Activated CD4-positive, alpha-beta memory T cell treated with anti-CD3 and anti-CD28 coated beads for 36 hours (primary cell): Measurements from ENCODE around the gene RHOC. TPM values are rescaled to one million over a fixed set of nuclear protein-coding genes. Genes with fewer than 3 reads are reported as not detected.
A peak's percentile ranks its signal among the peaks of the same experiment; 100 is the strongest.

Experiments used
- CTCF ChIA-PET: fragments of 350-600 bp; sonication (Branson Sonifier 250); formaldehyde crosslinking; loops from one replicate; lab custom pipeline; 2021; ENCODE audit warnings: antibody characterized with exemption, inconsistent platforms; lab: Charles Lee
- POLR2A ChIA-PET: fragments of 350-600 bp; sonication (Branson Sonifier 250); formaldehyde crosslinking; loops from one replicate; lab custom pipeline; 2021; ENCODE audit warnings: antibody characterized with exemption; lab: Charles Lee
- DNase-seq: peaks from one replicate; pipeline ENCODE4 v3.0.0-alpha.2; 2020
- H3K27ac Mint-ChIP-seq: one replicate; pipeline ENCODE4 v1.8.0; 2021; ENCODE audit warnings: mixed read lengths
- H3K27me3 Mint-ChIP-seq: one replicate; pipeline ENCODE4 v1.8.0; 2021; ENCODE audit warnings: mixed read lengths
- H3K36me3 Mint-ChIP-seq: one replicate; pipeline ENCODE4 v1.8.0; 2021; ENCODE audit warnings: mixed read lengths
- H3K4me1 Mint-ChIP-seq: one replicate; pipeline ENCODE4 v1.8.0; 2021; ENCODE audit warnings: low read depth, mixed read lengths
- H3K4me3 Mint-ChIP-seq: one replicate; pipeline ENCODE4 v1.8.0; 2021; ENCODE audit warnings: mild to moderate bottlenecking, mixed read lengths
- H3K9me3 Mint-ChIP-seq: one replicate; pipeline ENCODE4 v1.8.0; 2021; ENCODE audit warnings: mixed read lengths
- intact Hi-C: fragments of 100-400 bp; cut with micrococcal nuclease; formaldehyde crosslinking; loops from one replicate; pipeline ENCODE4 v1.15.1; 2023
- total RNA-seq, 2 experiments: library from RNA; stranded (reverse); gene quantifications; one replicate each; pipeline ENCODE4 v1.2.3, GENCODE V29; 2021

RHOC gene
- total RNA-seq, 2 experiments from 2014 or later = 50.1 to 51.6 TPM

DNA sequence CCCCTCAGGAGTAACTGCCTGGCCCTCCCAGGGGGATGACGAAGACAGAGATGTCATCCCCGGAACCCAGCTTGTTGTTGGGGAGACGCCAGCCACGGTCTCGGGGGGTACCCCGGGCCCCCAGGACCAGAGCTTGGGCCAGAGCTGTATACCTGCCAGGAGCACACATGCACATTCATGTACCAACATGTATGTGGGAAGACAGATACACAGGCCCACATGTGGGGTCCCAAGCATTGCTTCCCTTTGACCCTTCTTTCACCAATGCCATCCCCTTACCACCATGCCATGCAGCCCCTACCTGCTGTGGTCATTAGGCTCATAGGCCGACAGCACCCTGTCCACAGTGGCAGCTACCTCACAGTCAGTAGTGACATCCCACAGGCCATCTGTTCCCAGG lies 3.2 kb upstream of the RHOC start:
- ChIA-PET CTCF (interaction anchor here (0.7 to 4.9 kb wide), 9 partner anchors 9 to 363 kb away, joined by 3 to 68 read pairs (median 4); partner anchors contain the start of gene LRIG2), POLR2A (interaction anchor here (1.5 kb wide), 1 partner anchor 92 kb away, joined by 5 read pairs; the partner anchor contains the start of gene ST7L)
- Mint-ChIP-seq H3K36me3 (no peaks in the 10 kb centered on the region), H3K4me1 (peaks cover 24% of the 10 kb centered on the region), H3K9me3 (no peaks in the 10 kb centered on the region), H3K27me3 (peaks cover 10% of the 10 kb centered on the region), H3K4me3 (no peak overlapping the region), H3K27ac (no peak overlapping the region)
- intact Hi-C loops = loop anchor here (10.0 kb wide), 1 partner anchor 335 kb away; no protein-coding TSS in a partner anchor
- DNase-seq = no peak

DNA sequence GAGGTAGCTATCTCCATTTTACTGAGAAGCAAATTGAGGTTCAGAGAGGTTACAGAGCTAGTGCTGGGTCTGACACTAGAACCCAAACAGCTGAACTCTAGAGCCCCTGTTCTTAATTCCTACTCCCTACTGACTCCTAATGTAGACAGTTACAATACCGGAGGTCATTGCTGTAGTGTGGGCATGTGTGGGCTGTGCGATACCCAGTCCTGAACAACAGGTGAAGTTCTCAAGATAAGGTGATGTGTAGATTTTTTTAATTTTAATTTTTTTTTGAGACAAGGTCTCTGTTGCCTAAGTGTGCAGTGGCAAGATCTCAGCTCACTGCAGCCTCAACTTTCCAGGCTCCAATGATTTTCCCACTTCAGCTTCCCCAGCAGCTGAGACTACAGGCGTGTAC lies 1.6 kb upstream of the RHOC start:
- no peak overlapping the region for H3K4me3 Mint-ChIP-seq
- H3K36me3 Mint-ChIP-seq = no peaks in the 10 kb centered on the region
- ChIA-PET POLR2A (interaction anchor here (1.4 to 1.5 kb wide), 2 partner anchors 36 to 90 kb away, joined by 5 read pairs; partner anchors contain the start of gene ST7L), CTCF (interaction anchor here (0.6 to 4.9 kb wide), 16 partner anchors 8 to 364 kb away, joined by 3 to 68 read pairs (median 5); partner anchors contain the start of gene LRIG2)
- H3K27me3 Mint-ChIP-seq = peaks cover 3% of the 10 kb centered on the region
- H3K4me1 Mint-ChIP-seq = peaks cover 34% of the 10 kb centered on the region
- intact Hi-C loops = no loop called here
- H3K27ac Mint-ChIP-seq = no peak overlapping the region
- no peak for DNase-seq
- no peaks in the 10 kb centered on the region for H3K9me3 Mint-ChIP-seq

DNA sequence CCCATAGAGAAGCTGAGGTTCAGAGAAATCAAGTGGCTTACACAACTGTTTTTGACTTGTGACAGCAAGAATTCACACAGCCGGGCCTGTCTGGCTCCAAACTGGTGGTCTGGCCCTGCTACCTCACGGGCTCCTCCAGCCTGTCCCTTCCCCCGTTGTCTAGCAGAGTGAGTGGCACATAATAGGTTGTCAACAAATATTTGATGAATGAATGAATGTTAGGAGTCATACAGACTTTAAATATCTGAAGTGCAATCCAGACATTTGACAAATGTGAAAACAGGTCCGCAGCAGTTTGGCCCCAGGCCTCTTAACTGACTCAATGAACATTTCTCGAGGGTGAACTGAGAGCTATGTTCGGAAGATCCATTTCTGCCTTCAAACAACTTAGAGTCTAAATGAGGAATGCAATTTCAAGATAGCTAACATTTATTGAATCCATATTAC lies 1.1 kb upstream of the RHOC start:
- no peak for DNase-seq
- ChIA-PET CTCF (interaction anchor here (0.6 to 4.9 kb wide), 20 partner anchors 9 to 365 kb away, joined by 3 to 68 read pairs (median 5); partner anchors contain the start of genes CAPZA1, LRIG2, MOV10 and ST7L), POLR2A (interaction anchor here (0.6 to 1.4 kb wide), 2 partner anchors 36 to 90 kb away, joined by 3 to 5 read pairs; no protein-coding TSS in a partner anchor)
- Mint-ChIP-seq H3K36me3 (no peaks in the 10 kb centered on the region), H3K27ac (no peak overlapping the region), H3K9me3 (no peaks in the 10 kb centered on the region), H3K27me3 (peaks cover 3% of the 10 kb centered on the region), H3K4me1 (peaks cover 34% of the 10 kb centered on the region), H3K4me3 (peak overlapping the region; percentile 60)
- intact Hi-C loops = no loop called here

DNA sequence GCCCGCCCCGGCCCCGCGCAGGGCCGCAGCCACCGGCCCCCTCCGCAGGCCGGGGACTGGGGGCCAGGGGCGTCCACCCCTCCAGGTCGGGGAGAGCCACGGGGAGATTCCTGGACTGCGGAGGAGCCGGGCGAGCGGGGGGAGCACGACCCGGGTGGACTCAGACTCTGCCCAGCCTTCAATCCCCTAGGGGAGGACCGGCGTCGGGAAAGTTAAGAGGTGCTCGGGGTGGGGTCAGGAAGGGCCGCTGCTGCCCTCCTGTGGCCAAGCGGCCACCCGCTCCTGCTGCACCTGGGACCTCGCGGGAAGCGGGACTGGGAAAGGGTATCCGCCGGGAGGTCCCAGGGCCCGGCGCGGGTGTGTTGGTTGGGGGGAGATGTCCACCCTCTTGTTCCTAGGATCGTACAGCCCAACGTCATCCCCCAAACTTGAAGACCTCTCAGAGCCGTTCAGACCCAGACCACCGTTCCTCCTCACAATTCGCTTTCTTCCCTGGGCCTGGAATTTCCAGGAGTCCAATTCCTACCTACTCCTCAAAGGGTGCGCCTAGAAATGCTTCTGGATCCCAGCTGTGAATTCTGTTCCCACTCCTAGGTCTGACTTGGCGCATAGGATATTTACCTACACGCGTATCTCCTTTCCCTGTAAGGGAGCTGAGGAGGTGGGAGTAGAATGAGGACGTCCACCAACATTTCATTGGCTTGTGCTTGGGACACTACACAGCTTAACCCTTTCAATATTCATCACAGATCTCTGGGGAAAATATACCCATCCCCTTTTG lies 484 bp upstream of the RHOC start:
- ChIA-PET POLR2A (interaction anchor here (0.6 to 1.4 kb wide), 3 partner anchors 33 to 90 kb away, joined by 3 to 5 read pairs (median 3); partner anchors contain the start of gene MOV10), CTCF (interaction anchor here (0.6 to 4.9 kb wide), 20 partner anchors 8 to 365 kb away, joined by 3 to 68 read pairs (median 5); partner anchors contain the start of genes CAPZA1, LRIG2, MOV10 and PPM1J)
- no peaks in the 10 kb centered on the region for H3K9me3 Mint-ChIP-seq
- DNase-seq = peak; percentile 83
- no peak overlapping the region for H3K27ac Mint-ChIP-seq
- H3K36me3 Mint-ChIP-seq = no peaks in the 10 kb centered on the region
- peaks cover 35% of the 10 kb centered on the region for H3K4me1 Mint-ChIP-seq
- H3K27me3 Mint-ChIP-seq = peaks cover 3% of the 10 kb centered on the region
- H3K4me3 Mint-ChIP-seq = peak overlapping the region; percentile 60
- intact Hi-C loops = loop anchor here (1.0 kb wide), 2 partner anchors 205 to 317 kb away; no protein-coding TSS in a partner anchor

DNA sequence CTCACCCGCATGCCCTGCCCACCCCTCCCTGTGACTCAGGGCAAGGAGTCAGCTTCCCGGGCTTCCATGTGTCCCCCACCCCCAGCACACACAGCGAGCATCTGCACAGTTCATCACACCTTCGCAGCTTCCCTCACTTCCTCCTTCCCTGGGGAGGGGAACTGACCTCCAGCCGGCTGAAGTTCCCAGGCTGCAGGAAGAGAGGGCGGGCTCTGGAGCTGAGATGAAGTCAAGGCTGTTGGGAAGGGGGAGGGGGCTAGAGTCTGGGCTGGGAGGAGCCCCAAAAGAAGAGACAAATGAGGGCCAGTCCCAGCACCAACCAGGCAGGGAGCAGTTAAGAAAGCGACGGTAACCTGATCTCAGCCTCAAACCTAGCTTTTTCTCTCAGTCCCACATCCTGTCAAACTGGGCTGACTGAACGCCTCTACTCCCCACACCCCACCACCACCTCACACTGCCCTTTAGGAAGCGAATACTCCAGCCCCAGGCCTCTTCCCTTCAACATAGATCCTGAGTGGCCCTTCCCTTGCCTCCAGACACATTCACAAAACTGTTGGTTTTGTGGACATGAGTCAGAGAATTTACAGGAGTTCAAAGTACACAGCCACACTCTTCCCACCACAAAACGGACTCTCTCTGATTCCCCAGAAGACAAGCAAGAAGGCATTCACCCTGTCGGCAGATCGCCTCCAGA lies 1.8 kb downstream of the RHOC start:
- Mint-ChIP-seq H3K4me1 (peaks cover 58% of the 10 kb centered on the region), H3K9me3 (no peaks in the 10 kb centered on the region), H3K27ac (peak overlapping the region; percentile 79), H3K27me3 (peaks cover 3% of the 10 kb centered on the region), H3K36me3 (peaks cover 5% of the 10 kb centered on the region), H3K4me3 (peak overlapping the region; percentile 65)
- POLR2A ChIA-PET = interaction anchor here (1.0 to 2.1 kb wide), 6 partner anchors 10 to 311 kb away, joined by 3 to 11 read pairs (median 6); partner anchors contain the start of genes MOV10, PPM1J, SLC16A1 and ST7L
- CTCF ChIA-PET = interaction anchor here (1.3 to 2.7 kb wide), 6 partner anchors 10 to 314 kb away, joined by 5 to 19 read pairs (median 7); partner anchors contain the start of genes MOV10 and PPM1J
- intact Hi-C loops = loop anchor here (1.0 to 2.0 kb wide), 5 partner anchors 10 to 238 kb away; partner anchors contain the start of genes MOV10 and PPM1J
- peak; percentile 81 for DNase-seq

DNA sequence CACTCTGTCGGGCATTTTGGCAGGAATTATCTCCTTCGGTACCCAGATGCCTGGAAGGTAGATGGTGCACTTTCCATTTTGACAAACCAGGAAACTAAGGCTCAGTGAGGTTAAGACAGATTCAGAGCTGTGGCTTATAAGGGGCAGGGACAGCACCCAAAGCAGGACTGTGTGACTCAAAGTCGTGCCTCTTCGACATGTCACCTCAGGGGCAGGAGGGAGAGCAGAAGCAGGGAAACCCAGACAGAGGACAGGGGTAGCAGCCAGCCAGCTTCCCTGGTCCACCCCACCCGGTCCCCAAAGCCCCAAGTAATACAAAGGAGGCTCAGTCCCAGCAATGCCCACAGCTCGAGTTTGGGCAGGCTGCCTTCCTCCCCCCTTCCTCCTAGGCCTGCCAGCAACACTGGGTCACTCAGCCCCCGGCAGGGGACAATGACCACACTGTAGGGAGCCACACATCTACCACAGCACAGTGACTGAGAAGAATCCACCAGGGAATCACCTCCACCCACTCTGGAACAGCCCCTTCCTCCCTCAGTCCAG lies 2.5 kb downstream of the RHOC start:
- DNase-seq = peak; percentile 72
- Mint-ChIP-seq H3K4me1 (peaks cover 58% of the 10 kb centered on the region), H3K9me3 (no peaks in the 10 kb centered on the region), H3K27ac (peak overlapping the region; percentile 79), H3K36me3 (peaks cover 10% of the 10 kb centered on the region), H3K27me3 (peaks cover 3% of the 10 kb centered on the region), H3K4me3 (peak overlapping the region; percentile 65)
- intact Hi-C loops = loop anchor here (2.0 kb wide), 3 partner anchors 30 to 238 kb away; partner anchors contain the start of gene MOV10
- ChIA-PET CTCF (interaction anchor here (0.7 to 2.7 kb wide), 8 partner anchors 11 to 610 kb away, joined by 3 to 19 read pairs (median 6); partner anchors contain the start of genes MOV10 and PPM1J), POLR2A (interaction anchor here (1.0 to 2.1 kb wide), 6 partner anchors 11 to 310 kb away, joined by 3 to 11 read pairs (median 6); partner anchors contain the start of genes MOV10, PPM1J, SLC16A1 and ST7L)

DNA sequence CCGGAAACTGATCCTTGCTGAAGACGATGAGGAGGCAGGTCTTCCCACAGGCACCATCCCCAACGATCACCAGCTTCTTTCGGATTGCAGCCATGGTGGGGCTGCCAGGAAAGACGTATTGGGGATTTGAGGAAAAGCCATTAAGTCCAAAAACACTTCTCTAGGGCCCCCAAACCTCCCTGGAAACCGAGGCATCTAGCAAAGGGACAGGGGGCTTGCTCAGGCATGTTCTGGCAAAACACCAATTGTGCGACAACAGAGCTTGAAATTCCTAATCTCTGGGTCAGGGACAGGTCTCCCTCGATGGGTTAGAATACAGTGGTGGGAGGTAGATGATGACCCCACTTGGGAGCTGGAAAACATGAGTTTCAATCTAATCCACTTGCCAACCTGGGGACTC lies 3.2 kb downstream of the RHOC start:
- no peak overlapping the region for H3K27ac Mint-ChIP-seq
- H3K36me3 Mint-ChIP-seq = peaks cover 10% of the 10 kb centered on the region
- DNase-seq = no peak
- POLR2A ChIA-PET = interaction anchor here (0.6 to 2.1 kb wide), 5 partner anchors 12 to 1109 kb away, joined by 3 to 11 read pairs (median 7); partner anchors contain the start of genes MOV10, PPM1J and ST7L
- intact Hi-C loops = loop anchor here (2.0 kb wide), 3 partner anchors 29 to 237 kb away; partner anchors contain the start of gene MOV10
- H3K4me3 Mint-ChIP-seq = no peak overlapping the region
- peaks cover 55% of the 10 kb centered on the region for H3K4me1 Mint-ChIP-seq
- H3K9me3 Mint-ChIP-seq = no peaks in the 10 kb centered on the region
- peaks cover 3% of the 10 kb centered on the region for H3K27me3 Mint-ChIP-seq
- CTCF ChIA-PET = interaction anchor here (0.7 to 2.7 kb wide), 6 partner anchors 11 to 609 kb away, joined by 3 to 19 read pairs (median 5); partner anchors contain the start of gene PPM1J

DNA sequence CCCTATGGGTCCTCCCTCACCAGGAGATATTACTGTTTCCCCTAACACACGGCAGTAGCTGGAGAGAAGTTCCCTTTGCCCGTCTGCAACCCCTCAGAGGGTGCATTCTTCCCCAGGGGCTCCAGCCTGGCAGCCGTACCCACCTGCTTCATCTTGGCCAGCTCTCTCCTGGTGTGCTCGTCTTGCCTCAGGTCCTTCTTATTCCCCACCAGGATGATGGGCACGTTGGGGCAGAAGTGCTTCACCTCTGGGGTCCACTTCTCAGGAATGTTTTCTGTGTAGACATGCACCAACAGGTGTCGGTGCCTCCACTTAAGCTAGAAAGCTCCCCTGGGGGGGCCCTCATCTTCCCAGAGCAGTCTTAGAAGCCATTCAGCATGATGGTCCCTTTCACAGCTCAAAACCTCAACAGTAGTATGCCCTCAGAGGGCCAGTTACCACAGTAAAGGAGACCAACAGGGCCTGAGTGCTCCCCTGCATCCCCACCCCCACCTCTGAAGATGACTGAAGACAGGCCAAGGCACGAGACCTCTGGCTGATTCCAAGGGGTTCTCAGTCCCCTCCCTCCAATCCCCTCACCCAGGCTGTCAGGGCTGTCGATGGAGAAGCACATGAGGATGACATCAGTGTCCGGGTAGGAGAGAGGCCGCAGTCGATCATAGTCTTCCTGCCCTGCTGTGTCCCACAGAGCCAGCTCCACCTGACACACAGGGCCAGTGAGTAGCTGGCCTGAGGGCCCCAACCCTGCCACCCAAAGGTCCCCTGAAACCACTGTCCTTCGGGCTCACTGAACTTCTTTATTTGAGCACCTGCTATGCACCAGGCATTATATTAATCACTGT lies 4.3 kb downstream of the RHOC start:
- Mint-ChIP-seq H3K4me3 (no peak overlapping the region), H3K4me1 (peaks cover 55% of the 10 kb centered on the region), H3K36me3 (peaks cover 10% of the 10 kb centered on the region), H3K27me3 (no peaks in the 10 kb centered on the region), H3K9me3 (no peaks in the 10 kb centered on the region), H3K27ac (no peak overlapping the region)
- ChIA-PET CTCF (interaction anchor here (0.7 to 2.7 kb wide), 4 partner anchors 12 to 236 kb away, joined by 3 to 19 read pairs (median 6); partner anchors contain the start of gene PPM1J), POLR2A (interaction anchor here (1.4 to 1.7 kb wide), 3 partner anchors 13 to 84 kb away, joined by 4 to 6 read pairs (median 6); partner anchors contain the start of genes MOV10, PPM1J and ST7L)
- no peak for DNase-seq
- intact Hi-C loops = no loop called here

DNA sequence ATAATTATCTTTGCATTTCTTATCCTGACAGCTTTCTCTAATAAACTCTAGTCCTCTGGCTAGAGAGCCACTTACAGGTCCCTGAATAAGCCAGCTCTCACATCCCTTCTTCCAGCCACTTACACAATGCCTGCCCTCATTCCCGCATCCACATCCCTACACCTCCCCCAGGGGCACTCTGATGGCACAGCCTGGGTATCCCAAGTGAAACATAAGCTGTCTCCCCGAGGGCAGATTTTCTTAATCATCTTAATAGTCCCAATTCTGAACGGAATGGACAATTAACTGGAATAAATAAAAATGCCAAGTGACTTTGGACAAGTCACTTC lies 4.9 kb downstream of the RHOC start:
- CTCF ChIA-PET = interaction anchor here (0.7 to 2.6 kb wide), 3 partner anchors 14 to 236 kb away, joined by 3 to 6 read pairs (median 5); no protein-coding TSS in a partner anchor
- POLR2A ChIA-PET = interaction anchor here (0.9 to 1.7 kb wide), 4 partner anchors 11 to 83 kb away, joined by 3 to 6 read pairs (median 5); partner anchors contain the start of genes MOV10, PPM1J and ST7L
- no peak for DNase-seq
- no peak overlapping the region for H3K4me3 Mint-ChIP-seq
- H3K27me3 Mint-ChIP-seq = no peaks in the 10 kb centered on the region
- intact Hi-C loops = no loop called here
- H3K27ac Mint-ChIP-seq = peak overlapping the region; percentile 46
- no peaks in the 10 kb centered on the region for H3K9me3 Mint-ChIP-seq
- H3K36me3 Mint-ChIP-seq = peaks cover 10% of the 10 kb centered on the region
- peaks cover 54% of the 10 kb centered on the region for H3K4me1 Mint-ChIP-seq
